MM.1S (cell line): ENCODE results near the gene PTPRN2.

Experiments used
- DNase-seq: peaks from one replicate; pipeline ENCODE4 v3.0.0-alpha.2; 2015
- H2AFZ ChIP-seq: fragments of 300-600 bp; sonication (generic); 2 replicates; pipeline ENCODE4 v1.6.0; 2016; ENCODE audit warnings: antibody characterized with exemption, low read length
- H3F3A ChIP-seq: fragments of 300-600 bp; sonication (generic); 2 replicates; pipeline ENCODE4 v1.6.1; 2016; ENCODE audit warnings: mild to moderate bottlenecking, antibody characterized with exemption, low read length, moderate library complexity, mixed read lengths; ENCODE audit not compliant: insufficient read depth
- H3K27ac ChIP-seq: fragments of 300-600 bp; sonication (generic); 2 replicates; pipeline ENCODE4 v1.5.1; 2016; ENCODE audit warnings: mild to moderate bottlenecking, low read length
- H3K27me3 ChIP-seq: fragments of 300-600 bp; sonication (generic); replicated peaks from 2 replicates; pipeline ENCODE4 v1.6.0; 2016; ENCODE audit warnings: low read length; ENCODE audit not compliant: insufficient read depth
- H3K36me3 ChIP-seq: fragments of 300-600 bp; sonication (generic); replicated peaks from 2 replicates; pipeline ENCODE4 v1.6.1; 2016; ENCODE audit warnings: mild to moderate bottlenecking, low read length, mixed read lengths; ENCODE audit not compliant: insufficient read depth
- H3K4me1 ChIP-seq: fragments of 300-600 bp; sonication (generic); 2 replicates; pipeline ENCODE4 v1.6.1; 2016; ENCODE audit warnings: low read length, mixed read lengths
- H3K4me2 ChIP-seq: fragments of 300-600 bp; sonication (generic); 2 replicates; pipeline ENCODE4 v1.6.0; 2016; ENCODE audit warnings: low read depth, low read length
- H3K4me3 ChIP-seq: fragments of 300-600 bp; sonication (generic); 2 replicates; pipeline ENCODE4 v1.5.1; 2016; ENCODE audit warnings: low read length, mixed read lengths
- H3K79me2 ChIP-seq: fragments of 300-600 bp; sonication (generic); 2 replicates; pipeline ENCODE4 v1.6.1; 2016; ENCODE audit warnings: mixed run types, low read length, mixed read lengths
- H3K9ac ChIP-seq: fragments of 300-600 bp; sonication (generic); 2 replicates; pipeline ENCODE4 v1.6.1; 2016; ENCODE audit warnings: low read length, mixed read lengths
- H3K9me2 ChIP-seq: fragments of 300-600 bp; sonication (generic); replicated peaks from 2 replicates; pipeline ENCODE4 v1.6.1; 2016; ENCODE audit warnings: mild to moderate bottlenecking, low read length, mixed read lengths; ENCODE audit not compliant: insufficient read depth
- H3K9me3 ChIP-seq: fragments of 300-600 bp; sonication (generic); replicated peaks from 2 replicates; pipeline ENCODE4 v1.6.1; 2016; ENCODE audit warnings: mild to moderate bottlenecking, low read length, mixed read lengths; ENCODE audit not compliant: insufficient read depth
- H4K20me1 ChIP-seq: fragments of 300-600 bp; sonication (generic); 2 replicates; pipeline ENCODE4 v1.6.1; 2016; ENCODE audit warnings: mild to moderate bottlenecking, low read length, moderate library complexity, mixed read lengths; ENCODE audit not compliant: insufficient read depth
- EZH2 ChIP-seq: fragments of 300-600 bp; sonication (generic); optimal IDR thresholded peaks from 2 replicates; pipeline ENCODE3; 2017; ENCODE audit warnings: low read depth, mild to moderate bottlenecking, antibody characterized with exemption, low read length, mixed read lengths
- EZH2phosphoT487 ChIP-seq: fragments of 300-600 bp; sonication (generic); IDR thresholded peaks from 2 replicates; pipeline ENCODE4 v1.6.1; 2018; ENCODE audit warnings: antibody characterized with exemption, low read length
- TF ChIP-seq, protein P1 (sequence below): fragments of 300-600 bp; sonication (generic); IDR thresholded peaks from 2 replicates; pipeline ENCODE4 v1.5.1; 2016; ENCODE audit warnings: antibody characterized with exemption, low read length, mixed read lengths

Gene PTPRN2

DNA sequence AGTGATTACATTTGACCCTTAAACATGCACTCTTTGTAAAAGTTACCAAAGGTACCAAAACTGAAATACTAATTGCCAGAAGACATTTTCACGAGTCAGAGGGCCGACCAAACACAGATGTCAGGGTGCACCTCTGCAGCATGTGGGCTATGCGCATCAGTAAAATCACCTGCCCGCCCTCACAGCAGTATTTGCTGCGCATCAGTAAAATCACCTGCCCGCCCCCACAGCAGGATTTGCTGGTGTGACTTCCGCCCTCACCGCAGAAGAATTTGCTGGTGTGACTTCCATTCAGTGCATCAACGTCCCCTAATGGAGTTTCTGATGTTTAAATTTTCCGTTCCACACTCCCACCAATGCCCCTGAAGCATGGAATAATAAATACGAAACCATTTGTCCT is 202.9 kb downstream of the PTPRN2 start:
- Histone ChIP-seq H3K27ac (no peak overlapping the region), H3K9ac (no peak overlapping the region), H3K36me3 (no peaks in the 10 kb centered on the region), H3K27me3 (peaks cover 49% of the 10 kb centered on the region), H3K4me1 (no peaks in the 10 kb centered on the region), H3K79me2 (no peaks in the 10 kb centered on the region), H3K4me3 (no peak overlapping the region), H3K9me3 (no peaks in the 10 kb centered on the region), H2AFZ (no peak overlapping the region), H3K9me2 (no peaks in the 10 kb centered on the region), H3K4me2 (no peak overlapping the region), H3F3A (no peaks in the 10 kb centered on the region), H4K20me1 (no peaks in the 10 kb centered on the region)
- DNase-seq: no peak
- TF ChIP-seq EZH2 (no peak), EZH2phosphoT487 (no peak)
- TF ChIP-seq, protein P1, sequence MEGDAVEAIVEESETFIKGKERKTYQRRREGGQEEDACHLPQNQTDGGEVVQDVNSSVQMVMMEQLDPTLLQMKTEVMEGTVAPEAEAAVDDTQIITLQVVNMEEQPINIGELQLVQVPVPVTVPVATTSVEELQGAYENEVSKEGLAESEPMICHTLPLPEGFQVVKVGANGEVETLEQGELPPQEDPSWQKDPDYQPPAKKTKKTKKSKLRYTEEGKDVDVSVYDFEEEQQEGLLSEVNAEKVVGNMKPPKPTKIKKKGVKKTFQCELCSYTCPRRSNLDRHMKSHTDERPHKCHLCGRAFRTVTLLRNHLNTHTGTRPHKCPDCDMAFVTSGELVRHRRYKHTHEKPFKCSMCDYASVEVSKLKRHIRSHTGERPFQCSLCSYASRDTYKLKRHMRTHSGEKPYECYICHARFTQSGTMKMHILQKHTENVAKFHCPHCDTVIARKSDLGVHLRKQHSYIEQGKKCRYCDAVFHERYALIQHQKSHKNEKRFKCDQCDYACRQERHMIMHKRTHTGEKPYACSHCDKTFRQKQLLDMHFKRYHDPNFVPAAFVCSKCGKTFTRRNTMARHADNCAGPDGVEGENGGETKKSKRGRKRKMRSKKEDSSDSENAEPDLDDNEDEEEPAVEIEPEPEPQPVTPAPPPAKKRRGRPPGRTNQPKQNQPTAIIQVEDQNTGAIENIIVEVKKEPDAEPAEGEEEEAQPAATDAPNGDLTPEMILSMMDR: no peak

DNA sequence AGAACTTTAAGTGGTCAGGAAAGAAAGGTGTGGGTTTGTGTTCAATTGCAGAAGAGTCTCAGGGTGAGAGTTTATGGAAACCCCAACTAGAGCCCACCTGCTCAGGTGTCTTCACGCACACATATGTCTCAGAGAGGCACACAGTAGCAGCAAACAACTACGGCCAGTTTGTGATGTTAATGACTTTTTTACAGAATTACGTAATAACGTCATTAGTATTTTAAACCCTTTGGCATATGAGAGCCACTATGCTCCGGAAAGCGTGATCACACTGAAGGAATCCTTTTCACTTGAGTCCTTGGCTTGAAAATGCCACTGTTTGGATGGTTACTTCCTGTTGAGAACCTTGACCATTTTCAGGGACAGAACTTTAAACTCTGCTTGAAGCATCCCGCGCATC is 204.0 kb downstream of the PTPRN2 start:
- TF ChIP-seq EZH2phosphoT487 (no peak), EZH2 (no peak)
- TF ChIP-seq, protein P1: no peak
- no peak overlapping the region for H3K4me2 ChIP-seq
- no peak overlapping the region for H3K9ac ChIP-seq
- no peaks in the 10 kb centered on the region for H3K79me2 ChIP-seq
- H3K9me3 ChIP-seq: no peaks in the 10 kb centered on the region
- no peaks in the 10 kb centered on the region for H3K36me3 ChIP-seq
- H3K27me3 ChIP-seq: peaks cover 42% of the 10 kb centered on the region
- DNase-seq: no peak
- no peak overlapping the region for H3K4me3 ChIP-seq
- H3K27ac ChIP-seq: no peak overlapping the region
- no peak overlapping the region for H2AFZ ChIP-seq
- no peaks in the 10 kb centered on the region for H3K4me1 ChIP-seq
- no peaks in the 10 kb centered on the region for H3K9me2 ChIP-seq
- no peaks in the 10 kb centered on the region for H3F3A ChIP-seq
- no peaks in the 10 kb centered on the region for H4K20me1 ChIP-seq

DNA sequence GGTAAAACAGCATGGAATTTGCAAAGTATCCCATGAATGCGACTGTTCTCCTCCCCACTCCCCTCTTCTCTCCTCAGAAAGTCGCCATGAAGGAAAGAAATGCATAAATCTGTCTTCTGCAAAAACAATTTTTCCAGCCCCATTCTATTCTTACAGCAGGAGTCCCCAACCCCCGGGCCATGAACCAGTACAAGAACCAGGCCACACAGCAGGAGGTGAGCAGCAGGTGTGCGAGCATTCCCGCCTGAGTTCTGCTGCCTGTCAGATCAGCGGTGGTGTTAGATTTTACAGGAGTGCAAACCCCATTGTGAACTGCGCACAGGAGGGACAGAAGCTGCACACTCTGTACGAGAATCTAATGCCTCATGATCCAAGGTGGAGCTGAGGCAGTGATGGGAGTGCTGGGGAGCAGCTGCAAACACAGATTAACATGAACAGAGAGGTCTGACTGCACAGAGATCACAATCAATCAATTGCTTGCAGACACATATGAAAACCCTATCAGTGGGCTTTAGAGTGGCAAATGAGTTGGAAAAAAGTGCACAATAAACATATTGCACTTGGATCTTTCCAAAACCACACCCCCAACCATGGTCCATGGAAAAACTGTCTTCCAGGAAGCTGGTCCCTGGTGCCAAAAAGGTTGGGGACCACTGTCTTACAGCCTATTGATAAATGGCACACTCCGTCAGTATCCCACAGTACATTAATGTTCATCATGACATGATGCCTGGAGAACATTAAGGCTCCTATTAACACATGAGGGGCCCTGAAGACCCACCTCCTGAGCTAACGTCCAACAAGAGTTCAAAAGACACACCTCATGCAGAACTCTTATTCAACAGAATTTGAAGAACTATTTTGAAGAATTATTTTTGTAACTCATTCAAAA is 205.0 kb downstream of the PTPRN2 start:
- no peaks in the 10 kb centered on the region for H3K79me2 ChIP-seq
- H2AFZ ChIP-seq: no peak overlapping the region
- no peak for DNase-seq
- no peak overlapping the region for H3K9ac ChIP-seq
- H3K9me3 ChIP-seq: no peaks in the 10 kb centered on the region
- H3K27ac ChIP-seq: no peak overlapping the region
- no peak for TF ChIP-seq EZH2
- TF ChIP-seq, protein P1: no peak
- no peak for TF ChIP-seq EZH2phosphoT487
- no peaks in the 10 kb centered on the region for H3K36me3 ChIP-seq
- no peaks in the 10 kb centered on the region for H3K4me1 ChIP-seq
- H3K27me3 ChIP-seq: peaks cover 32% of the 10 kb centered on the region
- H3K4me2 ChIP-seq: no peak overlapping the region
- H3K4me3 ChIP-seq: no peak overlapping the region
- no peaks in the 10 kb centered on the region for H4K20me1 ChIP-seq
- H3K9me2 ChIP-seq: no peaks in the 10 kb centered on the region
- H3F3A ChIP-seq: no peaks in the 10 kb centered on the region
